HG03575 (cell line): ENCODE measurements around the gene TLCD3B.

Experiments used
- ATAC-seq: cut with Tn5 transposase; IDR thresholded peaks from one replicate; pipeline ENCODE4 v1.9.1; 2021; ENCODE audit not compliant: unreplicated experiment, insufficient number of reproducible peaks, low FRiP score; ENCODE audit errors: extremely low read depth

The TLCD3B gene

GRCh38 chr16:30009990-30010843, 20.9 kb downstream of the TLCD3B start:
- ATAC-seq, result no peak

DNA sequence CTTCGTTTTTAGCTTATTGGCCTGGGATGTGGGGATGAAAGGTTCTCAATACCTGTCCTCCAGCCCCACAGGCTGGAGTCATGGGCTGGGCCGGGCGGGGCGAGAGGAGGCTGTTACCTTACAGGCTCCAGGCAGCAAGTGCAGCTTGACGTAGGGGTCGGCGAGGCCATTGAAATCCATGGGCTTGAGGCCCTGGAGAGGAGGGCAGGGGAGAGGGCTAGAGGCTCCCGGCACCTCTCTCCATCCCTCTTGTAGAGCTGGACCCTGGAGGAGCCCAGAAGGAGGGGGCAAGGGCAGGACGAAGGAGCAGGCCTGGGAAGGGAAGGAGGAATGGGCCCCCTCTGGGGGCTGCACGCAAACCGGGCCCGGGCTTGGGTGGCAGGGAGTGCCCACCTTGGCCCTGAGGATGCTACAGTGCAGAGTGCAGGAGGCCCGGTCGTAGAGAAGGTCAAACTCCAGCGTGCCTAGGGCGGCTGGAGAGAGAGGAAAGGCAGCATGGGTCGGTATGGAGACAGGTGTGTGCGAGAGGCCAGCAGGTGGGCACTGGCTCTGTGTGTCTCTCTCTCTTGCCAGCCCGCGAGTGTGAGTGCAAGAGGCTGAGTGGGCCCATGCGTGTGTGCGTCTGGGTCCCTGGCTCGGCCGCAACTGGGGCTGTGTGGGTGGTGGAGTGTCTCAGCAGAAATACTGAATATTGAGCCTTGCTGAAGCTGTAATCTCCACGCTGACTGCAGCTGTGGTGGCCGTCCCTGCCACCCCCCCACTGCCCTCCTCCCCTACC, 21.8 kb downstream of the TLCD3B start:
- ATAC-seq, result no peak

GRCh38 chr16:30007378-30007895, 23.6 kb downstream of the TLCD3B start:
- no peak for ATAC-seq

GRCh38 chr16:30006659-30007377, 24.3 kb downstream of the TLCD3B start:
- no peak for ATAC-seq

DNA sequence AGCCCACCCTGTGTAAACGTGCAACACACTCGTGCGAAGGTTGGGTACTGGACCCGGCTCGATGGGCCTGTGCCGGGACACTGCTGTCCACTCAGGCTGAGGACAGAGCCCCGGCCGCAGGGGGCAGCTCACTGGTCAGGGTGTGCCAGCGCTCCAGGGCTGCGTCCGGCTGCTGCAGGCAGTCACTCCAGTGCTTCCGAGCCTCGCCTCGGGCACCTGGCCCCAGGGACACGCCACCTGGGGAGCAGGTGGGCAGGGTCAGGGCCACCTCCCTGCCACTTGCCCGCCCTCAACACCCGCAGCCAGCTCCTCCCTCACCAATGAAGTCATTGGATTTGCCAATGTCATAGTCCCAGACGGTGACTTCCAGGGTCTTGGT, 25.0 kb downstream of the TLCD3B start:
- no peak for ATAC-seq

DNA sequence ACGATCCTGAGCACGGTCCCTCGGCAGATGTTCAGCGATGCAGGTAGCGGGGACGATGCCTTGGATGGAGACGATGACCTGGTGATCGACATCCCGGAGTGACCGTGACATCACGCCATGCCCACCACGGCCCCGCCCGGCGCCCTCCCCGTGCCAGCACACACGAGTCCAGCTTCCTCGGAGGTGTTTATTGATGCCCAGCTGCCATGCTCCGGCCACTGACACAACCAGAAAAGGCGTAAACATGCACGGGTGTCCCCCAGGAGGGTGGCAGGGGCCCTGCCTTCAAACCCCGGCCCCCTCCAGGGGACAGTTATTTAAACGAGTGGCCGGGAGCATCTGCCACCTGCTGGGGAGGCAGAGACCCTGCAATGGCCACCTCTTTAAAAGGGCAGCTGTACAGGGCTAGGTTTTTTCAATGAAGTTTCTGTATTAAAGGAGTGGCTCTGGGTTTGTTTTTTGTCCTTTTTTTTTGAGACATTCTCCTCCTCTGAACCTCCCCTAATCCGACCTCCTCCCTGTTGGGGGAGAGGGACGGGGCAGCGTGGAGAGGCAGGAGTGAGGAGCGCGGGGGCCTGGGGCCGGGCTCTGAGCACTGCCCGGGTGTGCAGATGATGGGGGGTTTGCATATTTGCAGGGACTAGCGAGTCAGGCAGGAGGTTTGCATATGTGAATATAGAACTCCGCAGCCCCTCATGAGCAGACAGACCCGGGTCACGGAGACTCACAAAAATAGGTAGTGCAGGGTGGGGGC, 25.6 kb downstream of the TLCD3B start:
- ATAC-seq, result no peak

GRCh38 chr16:30004811-30005242, 26.2 kb downstream of the TLCD3B start:
- ATAC-seq, result no peak

DNA sequence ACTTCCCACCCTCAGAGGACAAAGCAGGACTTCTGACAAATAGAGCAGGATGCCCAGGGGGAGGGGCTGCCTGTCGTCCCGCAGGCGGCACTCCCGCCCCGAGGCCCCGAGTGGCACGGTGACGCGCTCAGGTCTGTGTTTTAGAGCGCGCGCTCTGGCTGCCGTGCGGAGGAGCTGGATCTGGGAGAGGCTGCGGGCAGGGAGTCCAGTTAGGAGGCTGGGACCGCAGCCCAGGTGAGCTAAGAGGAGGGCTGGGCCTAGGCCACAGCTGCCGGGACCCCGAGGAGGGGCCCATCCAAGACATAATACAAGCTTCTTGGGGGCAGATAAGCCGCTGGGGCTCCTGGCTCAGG, 26.7 kb downstream of the TLCD3B start:
- no peak for ATAC-seq

GRCh38 chr16:30003670-30004423, 27.2 kb downstream of the TLCD3B start:
- no peak for ATAC-seq

- no peak for ATAC-seq
Observed at GRCh38 chr16:30002614-30003346, 28.3 kb downstream of the TLCD3B start.

DNA sequence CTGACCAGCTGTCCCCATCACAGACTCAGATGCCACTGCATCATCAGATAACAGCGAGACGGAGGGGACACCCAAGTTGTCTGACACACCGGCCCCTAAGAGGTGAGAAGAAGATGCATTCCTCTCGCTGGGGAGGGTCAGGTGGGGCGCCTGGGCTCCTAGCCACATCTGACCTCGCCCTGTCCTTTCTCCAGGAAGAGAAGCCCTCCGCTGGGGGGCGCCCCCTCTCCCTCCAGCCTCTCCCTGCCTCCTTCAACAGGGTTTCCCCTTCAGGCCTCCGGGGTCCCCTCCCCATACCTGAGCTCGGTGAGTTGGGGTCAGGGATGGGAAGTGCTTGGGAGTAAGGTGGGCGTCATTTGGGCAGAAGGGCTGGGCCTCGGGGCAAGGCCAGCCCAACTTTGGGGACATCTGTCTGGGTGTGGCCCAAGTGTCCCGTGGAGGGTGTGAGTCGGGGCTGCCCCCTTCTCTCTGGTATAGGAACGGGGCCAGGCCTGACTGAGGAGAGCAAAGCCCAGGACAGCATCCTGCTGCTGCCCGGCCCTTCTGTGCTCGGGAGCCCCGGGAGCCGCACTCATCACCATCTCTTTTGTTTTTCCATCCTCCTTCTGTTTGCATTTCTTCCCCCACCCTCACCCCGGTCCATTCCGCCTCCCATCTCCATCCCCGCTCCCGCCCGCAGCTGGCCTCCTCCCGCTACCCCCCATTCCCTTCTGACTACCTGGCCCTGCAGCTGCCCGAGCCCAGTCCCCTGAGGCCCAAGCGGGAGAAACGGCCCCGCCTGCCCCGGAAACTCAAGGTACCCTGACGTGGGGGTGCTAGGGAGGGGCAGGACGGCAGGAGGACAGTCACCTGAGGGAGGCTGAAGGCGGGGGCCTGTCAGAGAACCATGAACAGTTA, 30.1 kb downstream of the TLCD3B start:
- no peak for ATAC-seq

GRCh38 chr16:29999605-30000004, 31.5 kb downstream of the TLCD3B start:
- ATAC-seq, result no peak

- no peak for ATAC-seq
Observed at GRCh38 chr16:29996766-29997250, 34.3 kb downstream of the TLCD3B start.

DNA sequence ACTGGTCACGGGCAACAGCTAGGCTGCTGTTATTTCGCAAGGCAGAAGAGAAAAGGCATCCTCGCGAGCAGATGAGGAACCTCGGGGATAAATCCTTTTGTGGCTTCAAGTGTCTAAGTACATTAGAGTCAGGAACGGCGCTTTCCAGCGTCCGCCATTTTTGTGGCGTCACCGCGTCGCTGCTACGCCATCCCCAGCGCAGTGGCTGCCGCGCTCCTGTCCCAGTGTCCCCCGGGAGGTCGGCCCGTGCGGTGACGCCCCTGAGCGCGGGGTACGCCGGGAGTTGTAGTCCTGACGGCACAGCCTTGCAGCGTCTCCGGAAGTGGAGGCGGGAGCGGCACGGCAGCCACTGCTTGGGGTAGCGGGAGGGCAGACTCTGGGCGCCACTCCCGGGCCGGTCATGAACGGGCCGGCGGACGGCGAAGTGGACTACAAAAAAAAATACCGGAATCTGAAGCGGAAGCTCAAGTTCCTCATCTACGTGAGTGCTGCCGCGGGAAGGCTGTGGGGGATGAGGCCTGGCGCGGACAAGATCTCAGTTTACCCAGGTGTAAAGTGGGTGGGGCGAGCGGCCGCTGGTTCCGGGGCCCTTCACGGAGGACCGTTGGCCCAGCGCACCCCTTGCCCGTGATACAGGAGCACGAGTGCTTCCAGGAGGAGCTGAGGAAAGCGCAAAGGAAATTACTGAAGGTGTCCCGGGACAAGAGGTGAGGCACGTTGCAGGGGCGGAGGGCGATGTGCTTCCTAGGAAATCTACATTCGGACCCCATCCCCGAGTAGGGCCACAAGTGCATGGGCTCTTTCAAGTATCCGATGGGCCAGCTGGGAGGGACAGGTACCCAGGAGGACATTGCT, 34.9 kb downstream of the TLCD3B start, which contains the start of gene INO80E:
INO80E (plus strand) TSS at position 331 of the 855 bp plus-strand sequence; CDS start at position 401, 70 bp downstream.
- ATAC-seq, result peak; percentile 78

DNA sequence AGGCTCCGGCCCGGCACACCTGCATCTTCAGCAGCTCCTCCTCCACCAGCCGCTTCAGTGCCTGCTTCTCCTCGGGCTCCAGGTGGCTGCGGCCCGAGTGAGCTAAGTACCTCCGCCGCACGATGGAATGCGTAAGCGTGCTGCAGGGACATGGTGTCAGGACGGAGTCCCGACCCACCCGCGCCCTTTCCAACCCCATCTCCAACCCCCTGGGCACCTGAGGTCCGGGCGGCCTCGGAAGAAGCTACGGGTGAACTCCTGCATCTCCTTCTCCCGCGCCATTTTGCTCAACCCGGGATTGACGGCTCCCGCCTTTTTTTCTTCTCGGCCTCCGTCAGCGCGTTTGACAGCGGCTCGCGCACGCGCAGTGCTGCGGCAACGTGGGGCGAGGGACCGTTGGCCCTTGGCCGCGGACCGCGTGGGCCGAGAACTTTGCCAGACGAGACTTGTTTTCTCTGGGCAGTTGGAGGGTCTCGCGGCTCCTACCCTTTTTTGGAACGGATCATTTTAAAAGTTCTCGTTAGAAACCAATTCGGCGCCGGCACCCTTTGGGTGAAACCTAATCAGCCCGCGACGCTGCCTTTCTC, 35.7 kb downstream of the TLCD3B start, which contains the start of gene HIRIP3:
HIRIP3 (minus strand) TSS at position 294 of the 587 bp plus-strand sequence; CDS start at position 282, 12 bp downstream.
- no peak for ATAC-seq
